PFSK-1 (cell line): ENCODE results near the gene SCN8A.

Experiments
- POLR2AphosphoS5 ChIP-seq: IDR thresholded peaks from 2 replicates; pipeline ENCODE4 v1.6.1; 2012; ENCODE audit warnings: low read depth, mild to moderate bottlenecking, control low read depth, low read length, moderate library complexity
- TAF1 ChIP-seq: IDR thresholded peaks from 2 replicates; pipeline ENCODE4 v1.6.1; 2012; ENCODE audit warnings: low read length, control low read depth, borderline replicate concordance; ENCODE audit not compliant: insufficient read depth

DNA sequence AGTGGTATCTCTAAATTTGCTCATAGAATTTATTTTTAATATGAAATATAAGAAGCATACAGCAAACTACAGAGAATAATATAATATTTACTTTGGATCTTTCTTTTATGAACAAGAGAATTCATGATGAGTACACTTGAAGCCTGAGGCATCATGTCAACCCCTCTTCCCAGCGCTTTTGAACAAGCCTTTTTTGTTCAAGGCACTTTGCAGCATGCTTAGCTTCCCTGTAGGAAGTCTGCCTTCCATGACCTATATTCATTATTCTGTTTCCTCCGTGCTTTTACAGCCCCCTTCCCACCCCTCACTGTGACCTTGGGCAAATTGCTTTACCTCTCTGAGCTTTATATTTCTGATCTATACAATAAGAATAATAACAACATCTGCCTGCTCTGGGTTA, 41.6 kb downstream of the SCN8A start:
- TF ChIP-seq POLR2AphosphoS5 (no peak), TAF1 (no peak)
